ENCODE measurements around the gene ZIC1. TPM values are rescaled to one million over a fixed set of nuclear protein-coding genes. Genes with fewer than 3 reads are reported as not detected.

ZIC1 gene
- total and polyA plus RNA-seq, 2 donors (not counting 1 experiment from before 2014, with no cell fraction given), result not detected

GRCh38 chr3:147411815-147412241 lies 2.7 kb downstream of the ZIC1 start:
- H3K4me2 ChIP-seq (replicated peaks; ENCODE audit: low read depth, low read length, poor library complexity, severe bottlenecking), result no peak overlapping the region
- H3K4me1 Mint-ChIP-seq, result peaks cover 16% of the 10 kb centered on the region
- H3K27ac ChIP-seq (ENCODE audit: low read length in 2 of 2), result no peak overlapping the region
- H3K36me3 ChIP-seq (replicated peaks in 1 of 2; ENCODE audit: control extremely low read depth in 1 of 2, control insufficient read depth in 1 of 2, extremely low read depth in 1 of 2, insufficient read depth in 2 of 2, low read length in 1 of 2), result no peaks in the 10 kb centered on the region
- peaks cover 24 to 28% of the 10 kb centered on the region in 2 donors for H3K4me1 ChIP-seq (ENCODE audit: control insufficient read depth in 2 of 2, insufficient read depth in 2 of 2, low read length in 2 of 2)
- intact Hi-C loops (cut with micrococcal nuclease), result no loop called here
- DNase-seq, result no peak
- H2AFZ ChIP-seq (ENCODE audit: insufficient read depth, low read depth, low read length, poor library complexity, severe bottlenecking), result no peak overlapping the region
- ChIA-PET CTCF (no interaction called here), POLR2A (no interaction called here)
- no peak overlapping the region for H3K4me3 Mint-ChIP-seq
- H3K9me3 Mint-ChIP-seq (ENCODE audit: insufficient read depth), result peaks cover 3% of the 10 kb centered on the region
- no peaks in the 10 kb centered on the region for H3K79me2 ChIP-seq (ENCODE audit: control insufficient read depth, insufficient read depth, low read length)
- no peak for ATAC-seq (ENCODE audit: low read depth)
- TF ChIP-seq EZH2 (IDR thresholded peaks at IDR 0.05; ENCODE audit: borderline replicate concordance, insufficient read depth, low read depth, low read length, poor library complexity, severe bottlenecking), result no peak
- TF ChIP-seq, protein P1, sequence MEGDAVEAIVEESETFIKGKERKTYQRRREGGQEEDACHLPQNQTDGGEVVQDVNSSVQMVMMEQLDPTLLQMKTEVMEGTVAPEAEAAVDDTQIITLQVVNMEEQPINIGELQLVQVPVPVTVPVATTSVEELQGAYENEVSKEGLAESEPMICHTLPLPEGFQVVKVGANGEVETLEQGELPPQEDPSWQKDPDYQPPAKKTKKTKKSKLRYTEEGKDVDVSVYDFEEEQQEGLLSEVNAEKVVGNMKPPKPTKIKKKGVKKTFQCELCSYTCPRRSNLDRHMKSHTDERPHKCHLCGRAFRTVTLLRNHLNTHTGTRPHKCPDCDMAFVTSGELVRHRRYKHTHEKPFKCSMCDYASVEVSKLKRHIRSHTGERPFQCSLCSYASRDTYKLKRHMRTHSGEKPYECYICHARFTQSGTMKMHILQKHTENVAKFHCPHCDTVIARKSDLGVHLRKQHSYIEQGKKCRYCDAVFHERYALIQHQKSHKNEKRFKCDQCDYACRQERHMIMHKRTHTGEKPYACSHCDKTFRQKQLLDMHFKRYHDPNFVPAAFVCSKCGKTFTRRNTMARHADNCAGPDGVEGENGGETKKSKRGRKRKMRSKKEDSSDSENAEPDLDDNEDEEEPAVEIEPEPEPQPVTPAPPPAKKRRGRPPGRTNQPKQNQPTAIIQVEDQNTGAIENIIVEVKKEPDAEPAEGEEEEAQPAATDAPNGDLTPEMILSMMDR (IDR thresholded peaks at IDR 0.05), result no peak
- no peak overlapping the region for H3K9ac ChIP-seq (ENCODE audit: low read length)
- H3K27me3 ChIP-seq (replicated peaks in 1 of 4; ENCODE audit: control extremely low read depth in 1 of 4, control insufficient read depth in 3 of 4, insufficient read depth in 4 of 4, low read length in 3 of 4), result peaks cover 2 to 79% (median 55%) of the 10 kb centered on the region in 4 experiments
- H3K9me3 ChIP-seq (ENCODE audit: control extremely low read depth in 1 of 3, control insufficient read depth in 2 of 3, insufficient read depth in 1 of 3, low read length in 2 of 3), result peaks cover 0 to 55% (median 3%) of the 10 kb centered on the region in 3 donors
- 14% methylated on average over 11 of the region's 20 CpGs for WGBS (ENCODE audit: insufficient coverage)
- H3K27ac Mint-ChIP-seq, result no peak overlapping the region
- H3K27me3 Mint-ChIP-seq, result peaks cover 67% of the 10 kb centered on the region
- H4K20me1 ChIP-seq (ENCODE audit: control insufficient read depth, insufficient read depth, low read length, poor library complexity, severe bottlenecking), result no peaks in the 10 kb centered on the region
- no peak overlapping the region for H3K4me3 ChIP-seq (ENCODE audit: control extremely low read depth in 1 of 5, extremely low read depth in 1 of 5, insufficient read depth in 1 of 5, low read depth in 2 of 5, low read length in 4 of 5)

DNA sequence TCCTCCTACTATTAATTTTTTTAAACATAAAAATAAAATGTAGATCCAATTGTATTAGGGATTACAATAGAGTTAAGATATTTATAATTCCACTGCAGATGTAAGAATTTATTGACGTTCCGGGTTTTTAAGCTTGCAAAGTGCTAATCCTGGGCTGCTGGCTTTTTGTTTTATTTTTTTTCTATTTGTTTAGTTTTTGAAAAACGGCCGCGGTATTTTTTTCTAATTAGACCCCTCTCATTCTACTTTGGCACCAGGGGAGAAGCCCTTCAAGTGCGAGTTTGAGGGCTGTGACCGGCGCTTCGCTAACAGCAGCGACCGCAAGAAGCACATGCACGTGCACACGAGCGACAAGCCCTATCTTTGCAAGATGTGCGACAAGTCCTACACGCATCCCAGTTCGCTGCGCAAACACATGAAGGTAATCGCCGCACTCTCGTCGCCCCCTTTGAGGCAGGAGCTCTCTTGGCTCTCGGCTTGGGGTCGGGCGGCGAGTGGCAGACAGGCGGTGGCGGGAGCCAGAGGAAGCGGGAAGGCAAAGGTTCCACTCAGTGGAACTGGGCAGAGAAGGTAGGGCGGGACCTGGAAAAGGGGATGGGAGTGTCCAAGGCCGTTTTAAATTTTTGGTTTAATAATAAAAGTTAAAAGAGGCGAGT lies 3.2 kb downstream of the ZIC1 start:
- H3K9ac ChIP-seq (ENCODE audit: low read length), result no peak overlapping the region
- H3K9me3 Mint-ChIP-seq (ENCODE audit: insufficient read depth), result peaks cover 3% of the 10 kb centered on the region
- H3K4me2 ChIP-seq (replicated peaks; ENCODE audit: low read depth, low read length, poor library complexity, severe bottlenecking), result no peak overlapping the region
- DNase-seq (no peak), ATAC-seq (ENCODE audit: low read depth) (no peak)
- no peaks in the 10 kb centered on the region for H4K20me1 ChIP-seq (ENCODE audit: control insufficient read depth, insufficient read depth, low read length, poor library complexity, severe bottlenecking)
- no peak overlapping the region for H3K27ac Mint-ChIP-seq
- peaks cover 16% of the 10 kb centered on the region for H3K4me1 Mint-ChIP-seq
- no peaks in the 10 kb centered on the region for H3K36me3 ChIP-seq (replicated peaks in 1 of 2; ENCODE audit: control extremely low read depth in 1 of 2, control insufficient read depth in 1 of 2, extremely low read depth in 1 of 2, insufficient read depth in 2 of 2, low read length in 1 of 2)
- H3K4me3 ChIP-seq (ENCODE audit: control extremely low read depth in 1 of 5, extremely low read depth in 1 of 5, insufficient read depth in 1 of 5, low read depth in 2 of 5, low read length in 4 of 5), result no peak overlapping the region
- peaks cover 24 to 28% of the 10 kb centered on the region in 2 donors for H3K4me1 ChIP-seq (ENCODE audit: control insufficient read depth in 2 of 2, insufficient read depth in 2 of 2, low read length in 2 of 2)
- H3K27ac ChIP-seq (ENCODE audit: low read length in 2 of 2), result no peak overlapping the region
- ChIA-PET CTCF (no interaction called here), POLR2A (no interaction called here)
- TF ChIP-seq EZH2 (IDR thresholded peaks at IDR 0.05; ENCODE audit: borderline replicate concordance, insufficient read depth, low read depth, low read length, poor library complexity, severe bottlenecking), result no peak
- TF ChIP-seq, protein P1 (IDR thresholded peaks at IDR 0.05), result no peak
- 17% methylated on average over 26 of the region's 32 CpGs for WGBS (ENCODE audit: insufficient coverage)
- peaks cover 2 to 74% (median 51%) of the 10 kb centered on the region in 4 experiments for H3K27me3 ChIP-seq (replicated peaks in 1 of 4; ENCODE audit: control extremely low read depth in 1 of 4, control insufficient read depth in 3 of 4, insufficient read depth in 4 of 4, low read length in 3 of 4)
- intact Hi-C loops (cut with micrococcal nuclease), result no loop called here
- peaks cover 0 to 51% (median 3%) of the 10 kb centered on the region in 3 donors for H3K9me3 ChIP-seq (ENCODE audit: control extremely low read depth in 1 of 3, control insufficient read depth in 2 of 3, insufficient read depth in 1 of 3, low read length in 2 of 3)
- no peaks in the 10 kb centered on the region for H3K79me2 ChIP-seq (ENCODE audit: control insufficient read depth, insufficient read depth, low read length)
- H2AFZ ChIP-seq (ENCODE audit: insufficient read depth, low read depth, low read length, poor library complexity, severe bottlenecking), result no peak overlapping the region
- peak overlapping the region; percentile 44 for H3K4me3 Mint-ChIP-seq
- peaks cover 68% of the 10 kb centered on the region for H3K27me3 Mint-ChIP-seq

All from B cell (primary cell).